GM23338 (cell line): ENCODE data around the gene SPINK6. TPM values are rescaled to one million over a fixed set of nuclear protein-coding genes. Genes with fewer than 3 reads are reported as not detected.

Experiments used
- ATAC-seq: fragments of 200-7000 bp; cut with Tn5 transposase; 3 replicates; pipeline ENCODE4 v1.9.1; 2020
- DNase-seq: peaks from one replicate; pipeline ENCODE4 v3.0.0-alpha.2; 2015; ENCODE audit warnings: low spot score
- H2AFZ ChIP-seq: fragments of 200-600 bp; sonication (generic); 2 replicates; pipeline ENCODE4 v1.8.0; 2016; ENCODE audit warnings: antibody characterized with exemption, mild to moderate bottlenecking, moderate library complexity
- H3F3A ChIP-seq: fragments of 200-600 bp; sonication (generic); replicated peaks from 2 replicates; pipeline ENCODE4 v1.8.0; 2017; ENCODE audit warnings: antibody characterized with exemption, mixed run types, low read depth
- H3K27ac ChIP-seq: fragments of 200-600 bp; sonication (generic); 2 replicates; pipeline ENCODE4 v1.6.1; 2016; ENCODE audit warnings: low read depth
- H3K27me3 ChIP-seq: fragments of 200-600 bp; sonication (generic); 2 replicates; pipeline ENCODE4 v1.8.0; 2016; ENCODE audit warnings: mild to moderate bottlenecking, mixed run types, moderate library complexity; ENCODE audit not compliant: insufficient read depth
- H3K36me3 ChIP-seq: fragments of 200-600 bp; sonication (generic); 2 replicates; pipeline ENCODE4 v1.8.0; 2016; ENCODE audit warnings: mild to moderate bottlenecking; ENCODE audit not compliant: insufficient read depth
- H3K4me1 ChIP-seq: fragments of 200-600 bp; sonication (generic); 2 replicates; pipeline ENCODE4 v1.8.0; 2016; ENCODE audit warnings: mild to moderate bottlenecking, moderate library complexity; ENCODE audit not compliant: insufficient read depth
- H3K4me2 ChIP-seq: fragments of 200-600 bp; sonication (generic); 2 replicates; pipeline ENCODE4 v1.7.1; 2017; ENCODE audit warnings: mixed run types
- H3K4me3 ChIP-seq: fragments of 200-600 bp; sonication (generic); 2 replicates; pipeline ENCODE4 v1.6.1; 2016; ENCODE audit warnings: mixed run types
- H3K79me2 ChIP-seq: fragments of 200-600 bp; sonication (generic); replicated peaks from 2 replicates; pipeline ENCODE4 v1.8.0; 2017; ENCODE audit warnings: mild to moderate bottlenecking; ENCODE audit not compliant: insufficient read depth
- H3K9me2 ChIP-seq: fragments of 200-600 bp; sonication (generic); 2 replicates; pipeline ENCODE4 v1.8.0; 2017; ENCODE audit not compliant: insufficient read depth
- H4K20me1 ChIP-seq: fragments of 200-600 bp; sonication (generic); replicated peaks from 2 replicates; pipeline ENCODE4 v1.8.0; 2017; ENCODE audit warnings: mild to moderate bottlenecking; ENCODE audit not compliant: insufficient read depth
- H3K27ac Mint-ChIP-seq: 2 replicates; pipeline ENCODE4 v1.8.0; 2020; ENCODE audit warnings: inconsistent platforms, mild to moderate bottlenecking, moderate library complexity, mixed read lengths
- H3K27me3 Mint-ChIP-seq: 3 replicates; pipeline ENCODE4 v1.8.0; 2022; ENCODE audit warnings: low read depth, mild to moderate bottlenecking, moderate library complexity, mixed read lengths, inconsistent platforms; ENCODE audit not compliant: insufficient read depth, poor library complexity
- H3K36me3 Mint-ChIP-seq: 3 replicates; pipeline ENCODE4 v1.8.0; 2021; ENCODE audit warnings: low read depth, mild to moderate bottlenecking, inconsistent platforms, moderate library complexity, mixed read lengths
- H3K4me1 Mint-ChIP-seq: 3 replicates; pipeline ENCODE4 v1.8.0; 2020; ENCODE audit warnings: mild to moderate bottlenecking, inconsistent platforms, mixed read lengths
- H3K4me3 Mint-ChIP-seq: 3 replicates; pipeline ENCODE4 v1.8.0; 2021; ENCODE audit warnings: moderate library complexity, mild to moderate bottlenecking, inconsistent platforms, mixed read lengths
- H3K9me3 Mint-ChIP-seq: 3 replicates; pipeline ENCODE4 v1.8.0; 2020; ENCODE audit warnings: moderate library complexity, mild to moderate bottlenecking, inconsistent platforms, mixed read lengths
- CREB1 ChIP-seq: fragments of 250-450 bp; sonication (Bioruptor Pico); IDR thresholded peaks from 2 replicates; pipeline ENCODE4 v1.5.0; 2020; ENCODE audit warnings: low read depth, mild to moderate bottlenecking, moderate library complexity
- EZH2 ChIP-seq: fragments of 200-600 bp; sonication (generic); IDR thresholded peaks from one replicate; pipeline ENCODE4 v1.8.0; 2017; ENCODE audit warnings: antibody characterized with exemption, mild to moderate bottlenecking, low read depth; ENCODE audit not compliant: unreplicated experiment
- EZH2phosphoT487 ChIP-seq: fragments of 200-600 bp; sonication (generic); IDR thresholded peaks from one replicate; pipeline ENCODE4 v1.8.1; 2018; ENCODE audit warnings: antibody characterized with exemption; ENCODE audit not compliant: unreplicated experiment
- JUNB ChIP-seq: IDR thresholded peaks from one replicate; pipeline ENCODE4 v1.6.1; 2016; ENCODE audit warnings: antibody characterized with exemption; ENCODE audit not compliant: unreplicated experiment
- NANOG ChIP-seq: IDR thresholded peaks from 2 replicates; pipeline ENCODE4 v1.6.1; 2016; ENCODE audit warnings: antibody characterized with exemption, borderline replicate concordance
- POLR2AphosphoS5 ChIP-seq: IDR thresholded peaks from 2 replicates; pipeline ENCODE4 v1.6.1; 2016; ENCODE audit warnings: antibody characterized with exemption, low read depth
- STAT1 ChIP-seq: IDR thresholded peaks from one replicate; pipeline ENCODE4 v1.6.1; 2016; ENCODE audit warnings: antibody characterized with exemption; ENCODE audit not compliant: unreplicated experiment
- ZNF114 ChIP-seq: fragments of 250-450 bp; sonication (Bioruptor Pico); IDR thresholded peaks from 2 replicates; pipeline ENCODE4 v1.5.0; 2020; ENCODE audit warnings: mild to moderate bottlenecking, moderate library complexity
- ZNF331 ChIP-seq: fragments of 250-450 bp; sonication (Bioruptor Pico); IDR thresholded peaks from 2 replicates; pipeline ENCODE4 v1.5.0; 2020; ENCODE audit warnings: low read depth, mild to moderate bottlenecking, moderate library complexity
- polyA plus RNA-seq: library from polyadenylated mRNA; unstranded; fragments of >200 nt; fragmentation: Nextera tagmentation; extraction: Ambion mirVana; gene quantifications from 2 replicates; pipeline ENCODE4 v1.2.1, GENCODE V29; 2016
- total RNA-seq: library from RNA; depleted of rRNA; stranded (reverse); fragments of >200 nt; shearing (Covaris generic); gene quantifications from 2 replicates; pipeline ENCODE4 v1.2.3, GENCODE V29; 2014
- TF ChIP-seq, protein P1 (sequence below): fragments of 250-450 bp; sonication (Bioruptor Pico); IDR thresholded peaks from 2 replicates; pipeline ENCODE4 v1.5.0; 2020; ENCODE audit warnings: mild to moderate bottlenecking, moderate library complexity
- TF ChIP-seq, protein P2 (sequence below): IDR thresholded peaks from 2 replicates; pipeline ENCODE4 v1.6.1; 2016; ENCODE audit warnings: antibody characterized with exemption
- TF ChIP-seq, protein P3 (sequence below), 2 experiments: fragments of 200-600 bp in 1 of 2; sonication (generic) in 1 of 2; conservative IDR thresholded peaks; 2 replicates each; pipeline versions ENCODE4 v1.5.1 to v1.6.1; 2016 to 2017; ENCODE audit warnings: antibody characterized with exemption in 2 of 2, low read depth in 2 of 2, mild to moderate bottlenecking in 2 of 2, moderate library complexity in 1 of 2
- TF ChIP-seq, protein P4 (sequence below): IDR thresholded peaks from one replicate; pipeline ENCODE4 v1.6.1; 2018; ENCODE audit warnings: antibody characterized with exemption; ENCODE audit not compliant: unreplicated experiment

SPINK6 gene
- total and polyA plus RNA-seq, 2 experiments from 2014 or later: 0.53 TPM; not detected in 1

DNA sequence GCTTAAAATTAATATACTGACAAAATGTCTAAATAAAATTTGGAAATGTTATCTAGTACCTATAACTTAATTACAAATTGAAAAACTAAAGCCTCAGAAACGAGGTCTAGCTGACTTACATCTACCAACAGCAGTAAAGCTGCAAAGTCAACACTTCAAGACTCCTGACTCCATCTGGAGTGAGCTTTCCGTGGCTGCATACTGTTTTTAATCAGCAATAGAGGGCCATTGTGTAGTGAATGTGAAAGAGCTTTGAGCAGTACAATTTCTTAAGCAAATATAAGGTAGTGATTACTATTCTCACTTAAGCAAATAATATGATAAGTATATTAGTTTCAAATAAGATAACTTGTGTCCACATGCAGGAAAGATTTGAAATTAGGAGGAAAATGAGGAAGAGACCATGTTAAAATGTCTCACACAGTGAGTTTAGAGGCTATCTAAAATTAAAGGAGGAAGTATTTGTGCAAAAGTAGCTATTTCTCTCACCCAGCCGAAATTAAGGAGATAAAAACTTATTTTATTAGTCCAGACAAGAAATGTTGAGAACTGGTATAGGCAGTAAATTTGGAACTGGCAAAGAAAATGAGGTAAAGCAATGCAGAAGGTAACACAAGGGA lies 6.4 kb downstream of the SPINK6 start:
- DNase-seq: no peak
- Histone ChIP-seq H3K36me3 (no peaks in the 10 kb centered on the region), H3K4me2 (no peak overlapping the region), H3K4me3 (no peak overlapping the region), H3F3A (no peaks in the 10 kb centered on the region), H3K79me2 (no peaks in the 10 kb centered on the region), H3K4me1 (no peaks in the 10 kb centered on the region), H3K9me2 (no peaks in the 10 kb centered on the region), H3K27me3 (no peaks in the 10 kb centered on the region), H4K20me1 (no peaks in the 10 kb centered on the region), H2AFZ (no peak overlapping the region), H3K27ac (no peak overlapping the region)
- H3K36me3 Mint-ChIP-seq: no peaks in the 10 kb centered on the region
- no peak for ATAC-seq
- H3K9me3 Mint-ChIP-seq: no peaks in the 10 kb centered on the region
- H3K27me3 Mint-ChIP-seq: no peaks in the 10 kb centered on the region
- H3K27ac Mint-ChIP-seq: no peak overlapping the region
- TF ChIP-seq, protein P1, sequence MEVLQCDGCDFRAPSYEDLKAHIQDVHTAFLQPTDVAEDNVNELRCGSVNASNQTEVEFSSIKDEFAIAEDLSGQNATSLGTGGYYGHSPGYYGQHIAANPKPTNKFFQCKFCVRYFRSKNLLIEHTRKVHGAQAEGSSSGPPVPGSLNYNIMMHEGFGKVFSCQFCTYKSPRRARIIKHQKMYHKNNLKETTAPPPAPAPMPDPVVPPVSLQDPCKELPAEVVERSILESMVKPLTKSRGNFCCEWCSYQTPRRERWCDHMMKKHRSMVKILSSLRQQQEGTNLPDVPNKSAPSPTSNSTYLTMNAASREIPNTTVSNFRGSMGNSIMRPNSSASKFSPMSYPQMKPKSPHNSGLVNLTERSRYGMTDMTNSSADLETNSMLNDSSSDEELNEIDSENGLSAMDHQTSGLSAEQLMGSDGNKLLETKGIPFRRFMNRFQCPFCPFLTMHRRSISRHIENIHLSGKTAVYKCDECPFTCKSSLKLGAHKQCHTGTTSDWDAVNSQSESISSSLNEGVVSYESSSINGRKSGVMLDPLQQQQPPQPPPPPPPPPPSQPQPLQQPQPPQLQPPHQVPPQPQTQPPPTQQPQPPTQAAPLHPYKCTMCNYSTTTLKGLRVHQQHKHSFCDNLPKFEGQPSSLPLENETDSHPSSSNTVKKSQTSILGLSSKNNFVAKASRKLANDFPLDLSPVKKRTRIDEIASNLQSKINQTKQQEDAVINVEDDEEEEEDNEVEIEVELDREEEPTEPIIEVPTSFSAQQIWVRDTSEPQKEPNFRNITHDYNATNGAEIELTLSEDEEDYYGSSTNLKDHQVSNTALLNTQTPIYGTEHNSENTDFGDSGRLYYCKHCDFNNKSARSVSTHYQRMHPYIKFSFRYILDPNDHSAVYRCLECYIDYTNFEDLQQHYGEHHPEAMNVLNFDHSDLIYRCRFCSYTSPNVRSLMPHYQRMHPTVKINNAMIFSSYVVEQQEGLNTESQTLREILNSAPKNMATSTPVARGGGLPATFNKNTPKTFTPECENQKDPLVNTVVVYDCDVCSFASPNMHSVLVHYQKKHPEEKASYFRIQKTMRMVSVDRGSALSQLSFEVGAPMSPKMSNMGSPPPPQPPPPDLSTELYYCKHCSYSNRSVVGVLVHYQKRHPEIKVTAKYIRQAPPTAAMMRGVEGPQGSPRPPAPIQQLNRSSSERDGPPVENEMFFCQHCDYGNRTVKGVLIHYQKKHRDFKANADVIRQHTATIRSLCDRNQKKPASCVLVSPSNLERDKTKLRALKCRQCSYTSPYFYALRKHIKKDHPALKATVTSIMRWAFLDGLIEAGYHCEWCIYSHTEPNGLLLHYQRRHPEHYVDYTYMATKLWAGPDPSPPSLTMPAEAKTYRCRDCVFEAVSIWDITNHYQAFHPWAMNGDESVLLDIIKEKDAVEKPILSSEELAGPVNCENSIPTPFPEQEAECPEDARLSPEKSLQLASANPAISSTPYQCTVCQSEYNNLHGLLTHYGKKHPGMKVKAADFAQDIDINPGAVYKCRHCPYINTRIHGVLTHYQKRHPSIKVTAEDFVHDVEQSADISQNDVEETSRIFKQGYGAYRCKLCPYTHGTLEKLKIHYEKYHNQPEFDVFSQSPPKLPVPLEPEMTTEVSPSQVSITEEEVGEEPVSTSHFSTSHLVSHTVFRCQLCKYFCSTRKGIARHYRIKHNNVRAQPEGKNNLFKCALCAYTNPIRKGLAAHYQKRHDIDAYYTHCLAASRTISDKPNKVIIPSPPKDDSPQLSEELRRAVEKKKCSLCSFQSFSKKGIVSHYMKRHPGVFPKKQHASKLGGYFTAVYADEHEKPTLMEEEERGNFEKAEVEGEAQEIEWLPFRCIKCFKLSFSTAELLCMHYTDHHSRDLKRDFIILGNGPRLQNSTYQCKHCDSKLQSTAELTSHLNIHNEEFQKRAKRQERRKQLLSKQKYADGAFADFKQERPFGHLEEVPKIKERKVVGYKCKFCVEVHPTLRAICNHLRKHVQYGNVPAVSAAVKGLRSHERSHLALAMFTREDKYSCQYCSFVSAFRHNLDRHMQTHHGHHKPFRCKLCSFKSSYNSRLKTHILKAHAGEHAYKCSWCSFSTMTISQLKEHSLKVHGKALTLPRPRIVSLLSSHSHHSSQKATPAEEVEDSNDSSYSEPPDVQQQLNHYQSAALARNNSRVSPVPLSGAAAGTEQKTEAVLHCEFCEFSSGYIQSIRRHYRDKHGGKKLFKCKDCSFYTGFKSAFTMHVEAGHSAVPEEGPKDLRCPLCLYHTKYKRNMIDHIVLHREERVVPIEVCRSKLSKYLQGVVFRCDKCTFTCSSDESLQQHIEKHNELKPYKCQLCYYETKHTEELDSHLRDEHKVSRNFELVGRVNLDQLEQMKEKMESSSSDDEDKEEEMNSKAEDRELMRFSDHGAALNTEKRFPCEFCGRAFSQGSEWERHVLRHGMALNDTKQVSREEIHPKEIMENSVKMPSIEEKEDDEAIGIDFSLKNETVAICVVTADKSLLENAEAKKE (CRISPR knock-in tag): no peak
- TF ChIP-seq, protein P2, sequence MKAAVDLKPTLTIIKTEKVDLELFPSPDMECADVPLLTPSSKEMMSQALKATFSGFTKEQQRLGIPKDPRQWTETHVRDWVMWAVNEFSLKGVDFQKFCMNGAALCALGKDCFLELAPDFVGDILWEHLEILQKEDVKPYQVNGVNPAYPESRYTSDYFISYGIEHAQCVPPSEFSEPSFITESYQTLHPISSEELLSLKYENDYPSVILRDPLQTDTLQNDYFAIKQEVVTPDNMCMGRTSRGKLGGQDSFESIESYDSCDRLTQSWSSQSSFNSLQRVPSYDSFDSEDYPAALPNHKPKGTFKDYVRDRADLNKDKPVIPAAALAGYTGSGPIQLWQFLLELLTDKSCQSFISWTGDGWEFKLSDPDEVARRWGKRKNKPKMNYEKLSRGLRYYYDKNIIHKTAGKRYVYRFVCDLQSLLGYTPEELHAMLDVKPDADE: no peak
- no peak for TF ChIP-seq ZNF114
- TF ChIP-seq ZNF331 (CRISPR knock-in tag): no peak
- TF ChIP-seq NANOG: no peak
- TF ChIP-seq, protein P3, sequence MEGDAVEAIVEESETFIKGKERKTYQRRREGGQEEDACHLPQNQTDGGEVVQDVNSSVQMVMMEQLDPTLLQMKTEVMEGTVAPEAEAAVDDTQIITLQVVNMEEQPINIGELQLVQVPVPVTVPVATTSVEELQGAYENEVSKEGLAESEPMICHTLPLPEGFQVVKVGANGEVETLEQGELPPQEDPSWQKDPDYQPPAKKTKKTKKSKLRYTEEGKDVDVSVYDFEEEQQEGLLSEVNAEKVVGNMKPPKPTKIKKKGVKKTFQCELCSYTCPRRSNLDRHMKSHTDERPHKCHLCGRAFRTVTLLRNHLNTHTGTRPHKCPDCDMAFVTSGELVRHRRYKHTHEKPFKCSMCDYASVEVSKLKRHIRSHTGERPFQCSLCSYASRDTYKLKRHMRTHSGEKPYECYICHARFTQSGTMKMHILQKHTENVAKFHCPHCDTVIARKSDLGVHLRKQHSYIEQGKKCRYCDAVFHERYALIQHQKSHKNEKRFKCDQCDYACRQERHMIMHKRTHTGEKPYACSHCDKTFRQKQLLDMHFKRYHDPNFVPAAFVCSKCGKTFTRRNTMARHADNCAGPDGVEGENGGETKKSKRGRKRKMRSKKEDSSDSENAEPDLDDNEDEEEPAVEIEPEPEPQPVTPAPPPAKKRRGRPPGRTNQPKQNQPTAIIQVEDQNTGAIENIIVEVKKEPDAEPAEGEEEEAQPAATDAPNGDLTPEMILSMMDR (conservative IDR thresholded peaks at IDR 0.05; ENCODE audit: low read depth in 2 of 2): no peak
- no peak for TF ChIP-seq STAT1
- TF ChIP-seq EZH2: no peak
- no peak for TF ChIP-seq CREB1 (CRISPR knock-in tag)
- TF ChIP-seq EZH2phosphoT487: no peak
- TF ChIP-seq POLR2AphosphoS5: no peak
- TF ChIP-seq, protein P4, sequence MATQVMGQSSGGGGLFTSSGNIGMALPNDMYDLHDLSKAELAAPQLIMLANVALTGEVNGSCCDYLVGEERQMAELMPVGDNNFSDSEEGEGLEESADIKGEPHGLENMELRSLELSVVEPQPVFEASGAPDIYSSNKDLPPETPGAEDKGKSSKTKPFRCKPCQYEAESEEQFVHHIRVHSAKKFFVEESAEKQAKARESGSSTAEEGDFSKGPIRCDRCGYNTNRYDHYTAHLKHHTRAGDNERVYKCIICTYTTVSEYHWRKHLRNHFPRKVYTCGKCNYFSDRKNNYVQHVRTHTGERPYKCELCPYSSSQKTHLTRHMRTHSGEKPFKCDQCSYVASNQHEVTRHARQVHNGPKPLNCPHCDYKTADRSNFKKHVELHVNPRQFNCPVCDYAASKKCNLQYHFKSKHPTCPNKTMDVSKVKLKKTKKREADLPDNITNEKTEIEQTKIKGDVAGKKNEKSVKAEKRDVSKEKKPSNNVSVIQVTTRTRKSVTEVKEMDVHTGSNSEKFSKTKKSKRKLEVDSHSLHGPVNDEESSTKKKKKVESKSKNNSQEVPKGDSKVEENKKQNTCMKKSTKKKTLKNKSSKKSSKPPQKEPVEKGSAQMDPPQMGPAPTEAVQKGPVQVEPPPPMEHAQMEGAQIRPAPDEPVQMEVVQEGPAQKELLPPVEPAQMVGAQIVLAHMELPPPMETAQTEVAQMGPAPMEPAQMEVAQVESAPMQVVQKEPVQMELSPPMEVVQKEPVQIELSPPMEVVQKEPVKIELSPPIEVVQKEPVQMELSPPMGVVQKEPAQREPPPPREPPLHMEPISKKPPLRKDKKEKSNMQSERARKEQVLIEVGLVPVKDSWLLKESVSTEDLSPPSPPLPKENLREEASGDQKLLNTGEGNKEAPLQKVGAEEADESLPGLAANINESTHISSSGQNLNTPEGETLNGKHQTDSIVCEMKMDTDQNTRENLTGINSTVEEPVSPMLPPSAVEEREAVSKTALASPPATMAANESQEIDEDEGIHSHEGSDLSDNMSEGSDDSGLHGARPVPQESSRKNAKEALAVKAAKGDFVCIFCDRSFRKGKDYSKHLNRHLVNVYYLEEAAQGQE: no peak
- TF ChIP-seq JUNB: no peak
- no peak overlapping the region for H3K4me3 Mint-ChIP-seq
- H3K4me1 Mint-ChIP-seq: no peaks in the 10 kb centered on the region
